ENCODE results near the gene ST3GAL5. TPM values are rescaled to one million over a fixed set of nuclear protein-coding genes. Genes with fewer than 3 reads are reported as not detected.
"Not testable (repeated sequence)": the region's sequence is repeated elsewhere in the genome, so short reads cannot be mapped to it uniquely, and the experiment has no call there.

ST3GAL5 gene
- total RNA-seq, 5 donors from 2014 or later (not counting 1 experiment from before 2014, with no cell fraction given), result 22.8 to 56.2 (median 31.9) TPM

DNA sequence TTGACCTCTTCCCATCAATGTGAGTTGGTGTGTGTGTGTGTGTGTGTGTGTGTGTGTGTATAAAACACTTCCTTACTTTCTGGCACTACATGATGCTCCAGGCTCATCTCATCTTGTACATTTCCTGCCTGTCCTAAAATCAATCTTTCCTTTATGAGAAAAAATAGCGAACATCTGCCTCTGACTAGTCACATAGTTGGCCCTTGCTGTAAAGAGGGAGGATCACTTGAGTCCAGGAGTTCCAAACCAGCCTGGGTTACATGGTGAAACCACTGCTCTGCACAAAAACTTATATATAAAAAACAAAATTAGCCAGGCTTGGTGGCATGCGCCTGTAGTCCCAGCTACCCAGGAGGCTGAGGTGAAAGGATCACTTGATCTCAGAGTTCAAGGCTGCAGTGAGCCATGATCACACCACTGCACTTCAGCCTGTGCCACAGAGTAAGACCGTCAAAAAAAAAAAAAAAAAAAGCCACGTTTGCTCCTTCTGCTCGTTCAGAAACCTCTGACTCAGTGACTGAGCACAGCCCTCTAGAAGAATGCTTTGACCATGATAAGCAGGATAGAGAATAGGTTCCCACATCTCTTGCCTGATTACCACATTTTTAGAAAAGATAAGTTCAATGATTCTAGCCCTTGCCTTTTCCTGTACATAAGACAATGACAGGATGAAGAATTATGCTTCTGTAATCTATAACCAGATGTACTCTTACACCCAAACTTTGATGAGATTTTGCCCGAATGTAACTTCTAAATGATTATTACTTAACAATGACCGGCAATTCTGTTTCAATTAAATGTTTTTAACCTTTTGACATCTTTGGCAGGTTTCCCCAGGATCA is 45.2 kb upstream of the ST3GAL5 start:
- CTCF ChIA-PET, result interaction anchor here in 1 of 2 donors (0.6 kb wide), 1 partner anchor 101 kb away, joined by 3 read pairs; no protein-coding TSS in a partner anchor
- no peak overlapping the region for H3K27ac Mint-ChIP-seq
- WGBS (ENCODE audit: insufficient coverage), result 71% methylated on average over 1 of the region's 7 CpGs

DNA sequence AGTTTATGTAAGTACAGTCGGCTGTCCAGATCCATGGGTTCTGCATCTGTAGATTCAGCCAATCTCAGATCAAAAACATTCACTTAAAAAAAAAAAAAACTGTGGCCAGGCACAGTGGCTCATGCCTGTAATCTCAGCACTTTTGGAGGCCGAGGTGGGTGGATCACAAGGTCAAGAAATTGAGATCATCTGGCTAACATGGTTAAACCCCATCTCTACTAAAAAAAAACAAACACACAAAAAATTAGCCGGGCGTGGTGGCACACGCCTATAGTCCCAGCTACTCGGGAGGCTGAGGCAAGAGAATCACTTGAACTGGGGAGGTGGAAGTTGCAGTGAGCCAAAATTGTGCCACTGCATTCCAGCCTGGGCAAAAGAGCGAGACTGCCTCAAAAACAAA is 42.4 kb upstream of the ST3GAL5 start:
- H3K36me3 ChIP-seq (ENCODE audit: control insufficient read depth in 2 of 2, extremely low read depth in 1 of 2, insufficient read depth in 1 of 2, low read length in 1 of 2); ATAC-seq (replicated peaks in 1 of 4); H3K4me1 ChIP-seq (ENCODE audit: control insufficient read depth in 1 of 2, extremely low read depth in 1 of 2, insufficient read depth in 2 of 2, low read length in 2 of 2); H3K9me3 Mint-ChIP-seq; DNase-seq; H3K4me3 ChIP-seq (ENCODE audit: control insufficient read depth in 1 of 2, extremely low read depth in 1 of 2, low read length in 1 of 2); H3K27me3 Mint-ChIP-seq; H3K4me3 Mint-ChIP-seq; H3K27me3 ChIP-seq (replicated peaks in 1 of 2; ENCODE audit: control insufficient read depth in 2 of 2, extremely low read depth in 1 of 2, insufficient read depth in 2 of 2, low read length in 1 of 2); CTCF ChIA-PET; H3K9me3 ChIP-seq; H3K36me3 Mint-ChIP-seq; H3K27ac Mint-ChIP-seq; H3K27ac ChIP-seq (ENCODE audit: low read length): not testable (repeated sequence)
- no CpG with 5 or more reads among the region's 7 CpGs for WGBS (ENCODE audit: insufficient coverage)
- peaks cover 29 to 31% (median 31%) of the 10 kb centered on the region in 3 donors for H3K4me1 Mint-ChIP-seq
- POLR2A ChIA-PET, result interaction anchor here in 1 of 2 donors (0.6 kb wide), 1 partner anchor 227 kb away, joined by 3 read pairs; no protein-coding TSS in a partner anchor

More for the DNA sequence above, 45.2 kb upstream of the ST3GAL5 start:
- Histone ChIP-seq H3K4me3 (ENCODE audit: control insufficient read depth in 1 of 2, extremely low read depth in 1 of 2, low read length in 1 of 2) (no peak overlapping the region), H3K9me3 (no peaks in the 10 kb centered on the region), H3K4me1 (ENCODE audit: control insufficient read depth in 1 of 2, extremely low read depth in 1 of 2, insufficient read depth in 2 of 2, low read length in 2 of 2) (peaks cover 7 to 8% of the 10 kb centered on the region in 2 experiments), H3K27me3 (replicated peaks in 1 of 2; ENCODE audit: control insufficient read depth in 2 of 2, extremely low read depth in 1 of 2, insufficient read depth in 2 of 2, low read length in 1 of 2) (no peaks in the 10 kb centered on the region), H3K36me3 (ENCODE audit: control insufficient read depth in 2 of 2, extremely low read depth in 1 of 2, insufficient read depth in 1 of 2, low read length in 1 of 2) (no peaks in the 10 kb centered on the region), H3K27ac (ENCODE audit: low read length) (no peak overlapping the region)
- Mint-ChIP-seq H3K9me3 (no peaks in the 10 kb centered on the region), H3K36me3 (no peaks in the 10 kb centered on the region), H3K4me3 (peak overlapping the region in 1 of 3 donors; percentile 15), H3K27me3 (no peaks in the 10 kb centered on the region), H3K4me1 (peaks cover 21 to 23% (median 22%) of the 10 kb centered on the region in 3 donors)
- ATAC-seq (replicated peaks in 1 of 4), result peak in 3 of 4 experiments; percentile 9 to 29 (median 12)
- no peak for DNase-seq
- POLR2A ChIA-PET, result no interaction called here

DNA sequence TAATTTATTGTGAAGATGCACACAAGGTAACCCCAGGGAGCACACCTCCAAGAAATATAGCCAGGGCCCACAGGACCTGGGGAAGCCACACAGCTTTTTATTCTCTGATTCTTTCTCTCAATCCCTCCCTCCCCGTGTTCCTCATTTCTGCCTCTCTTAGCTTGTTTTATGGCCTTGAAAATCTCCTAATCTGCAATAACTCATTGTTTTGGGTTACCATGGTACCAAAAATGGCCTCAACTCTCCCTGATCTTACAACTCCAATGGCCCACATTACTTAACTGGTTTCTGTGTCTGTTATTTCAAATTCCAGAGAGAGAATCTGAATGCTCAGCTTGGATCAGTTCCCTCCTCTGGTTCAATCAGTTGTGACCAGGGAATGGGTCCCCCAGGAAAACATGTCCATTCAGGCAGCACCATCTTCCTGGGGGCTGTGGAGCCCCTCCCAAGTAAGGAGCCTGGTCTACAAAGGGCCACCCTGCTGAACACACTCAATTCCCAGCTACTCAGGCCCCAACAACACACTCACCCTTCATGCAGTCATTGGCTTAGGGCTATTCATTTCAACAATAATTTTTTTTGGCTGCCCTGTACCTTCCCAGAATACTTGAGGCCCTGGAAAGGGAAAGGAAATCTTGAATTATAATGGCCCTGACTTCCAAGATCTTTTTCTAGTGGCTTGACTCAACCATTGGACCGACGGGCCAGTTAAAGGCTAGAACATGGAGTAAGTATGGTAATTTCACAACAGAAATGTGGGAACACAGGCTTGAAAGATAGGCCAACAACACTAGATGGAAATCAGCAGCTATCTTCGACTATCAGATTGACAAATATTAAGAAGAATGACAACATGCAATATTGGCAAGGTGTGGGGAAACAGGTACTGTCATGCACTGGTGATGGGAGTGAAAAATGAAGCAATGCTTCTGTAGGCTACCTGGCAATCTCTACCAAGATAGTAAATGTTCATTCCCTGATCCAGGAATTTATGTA is 41.6 kb upstream of the ST3GAL5 start:
- no peak for DNase-seq
- no peak overlapping the region for H3K27ac Mint-ChIP-seq
- H3K9me3 Mint-ChIP-seq, result no peaks in the 10 kb centered on the region
- H3K27ac ChIP-seq (ENCODE audit: low read length), result no peak overlapping the region
- H3K27me3 Mint-ChIP-seq, result peaks cover 0 to 3% of the 10 kb centered on the region in 2 donors
- 87% methylated on average over 2 of the region's 4 CpGs for WGBS (ENCODE audit: insufficient coverage)
- ChIA-PET POLR2A (no interaction called here), CTCF (no interaction called here)
- H3K36me3 Mint-ChIP-seq, result no peaks in the 10 kb centered on the region
- no peaks in the 10 kb centered on the region for H3K9me3 ChIP-seq
- no peak overlapping the region for H3K4me3 ChIP-seq (ENCODE audit: control insufficient read depth in 1 of 2, extremely low read depth in 1 of 2, low read length in 1 of 2)
- peaks cover 8 to 10% of the 10 kb centered on the region in 2 experiments for H3K4me1 ChIP-seq (ENCODE audit: control insufficient read depth in 1 of 2, extremely low read depth in 1 of 2, insufficient read depth in 2 of 2, low read length in 2 of 2)
- peaks cover 0 to 7% of the 10 kb centered on the region in 2 experiments for H3K27me3 ChIP-seq (replicated peaks in 1 of 2; ENCODE audit: control insufficient read depth in 2 of 2, extremely low read depth in 1 of 2, insufficient read depth in 2 of 2, low read length in 1 of 2)
- no peak overlapping the region for H3K4me3 Mint-ChIP-seq
- no peaks in the 10 kb centered on the region for H3K36me3 ChIP-seq (ENCODE audit: control insufficient read depth in 2 of 2, extremely low read depth in 1 of 2, insufficient read depth in 1 of 2, low read length in 1 of 2)
- peaks cover 29 to 31% (median 31%) of the 10 kb centered on the region in 3 donors for H3K4me1 Mint-ChIP-seq
- ATAC-seq (replicated peaks in 1 of 4), result no peak

DNA sequence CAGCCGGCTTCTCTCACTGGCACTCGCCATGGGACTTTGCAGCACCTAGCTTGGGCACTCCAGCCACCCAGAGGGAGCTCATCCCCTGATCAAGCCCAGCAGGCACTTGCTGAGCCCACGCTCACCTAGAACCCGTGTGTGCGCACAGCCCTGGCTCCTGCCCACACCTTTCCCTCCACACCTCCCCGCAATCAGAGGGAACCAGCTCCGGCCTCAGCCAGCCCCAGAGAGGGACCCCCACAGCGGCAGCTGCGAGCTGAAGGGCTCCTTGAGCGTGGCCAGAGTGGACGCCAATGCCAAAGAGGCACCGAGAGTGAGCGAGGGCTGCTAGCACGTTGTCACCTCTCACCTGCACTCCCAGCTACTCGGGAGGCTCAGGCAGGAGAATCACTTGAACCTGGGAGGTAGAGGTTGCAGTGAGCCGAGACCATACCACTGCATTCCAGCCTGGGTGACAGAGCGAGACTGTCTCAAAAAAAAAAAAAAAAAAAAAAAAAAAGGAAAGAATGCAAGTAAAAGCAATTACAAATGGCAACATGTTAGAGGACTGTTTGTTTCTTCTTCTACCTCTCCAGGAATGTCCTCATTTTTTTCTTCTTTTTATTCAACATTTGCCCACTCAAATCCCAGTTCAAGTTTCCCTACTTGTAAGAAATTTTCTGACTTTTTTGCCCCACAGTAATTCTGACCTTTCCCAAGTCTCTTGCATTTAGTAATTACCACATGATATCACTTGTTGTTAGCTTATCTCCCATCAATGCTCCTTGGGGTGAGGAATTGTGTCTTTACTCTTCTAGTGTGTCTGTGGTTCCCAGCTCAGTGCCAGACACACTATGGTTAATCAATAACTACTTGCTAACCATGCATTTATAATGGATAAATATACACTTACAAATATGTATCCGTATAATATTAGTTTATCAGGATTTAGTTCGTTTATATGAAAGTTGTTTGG is 40.6 kb upstream of the ST3GAL5 start:
- ATAC-seq (replicated peaks in 1 of 4), result no peak
- ChIA-PET CTCF (interaction anchor here in 1 of 2 donors (0.6 to 1.3 kb wide), 2 partner anchors 40 to 151 kb away, joined by 3 to 4 read pairs; no protein-coding TSS in a partner anchor), POLR2A (no interaction called here)

DNA sequence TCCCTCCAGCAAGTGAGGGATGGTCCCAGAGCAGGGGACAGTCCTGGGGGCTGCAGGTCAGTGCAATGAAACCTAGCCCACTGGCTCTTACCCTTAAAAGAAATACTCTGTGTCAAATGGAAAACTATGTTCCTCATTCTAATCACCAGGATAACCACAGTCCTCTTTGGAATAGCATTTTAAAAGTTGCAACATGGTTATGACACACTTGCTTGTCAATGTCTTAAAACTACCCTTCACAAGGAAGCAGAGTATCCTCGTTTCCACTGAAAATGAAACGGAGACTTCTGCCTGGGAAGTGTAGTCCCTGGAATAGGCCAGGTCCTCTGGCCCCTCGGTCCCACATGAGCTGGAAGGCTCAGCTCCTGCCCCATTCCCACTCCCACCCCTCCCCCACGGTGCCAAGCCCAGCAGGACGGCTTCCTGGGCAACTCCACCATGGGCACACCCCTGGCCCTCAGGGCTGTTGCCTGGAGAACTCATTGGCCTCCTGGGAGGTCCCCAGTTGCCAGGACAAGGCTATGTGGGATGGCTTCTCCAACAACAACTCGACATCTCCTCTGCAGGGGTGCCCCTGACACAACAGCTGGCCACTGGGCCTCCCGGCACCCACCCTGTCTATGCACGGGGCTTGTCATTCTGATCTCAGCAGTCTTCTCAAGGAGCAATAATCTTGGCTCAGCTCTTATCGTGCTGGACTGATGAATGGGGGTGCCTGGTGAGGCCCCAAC is 38.3 kb upstream of the ST3GAL5 start:
- no peak for ATAC-seq (replicated peaks in 1 of 4)
- no peak for DNase-seq
- Mint-ChIP-seq H3K27ac (no peak overlapping the region), H3K4me3 (no peak overlapping the region), H3K9me3 (no peaks in the 10 kb centered on the region), H3K27me3 (peaks cover 0 to 3% of the 10 kb centered on the region in 2 donors), H3K4me1 (peaks cover 20 to 21% (median 21%) of the 10 kb centered on the region in 3 donors), H3K36me3 (no peaks in the 10 kb centered on the region)
- Histone ChIP-seq H3K9me3 (no peaks in the 10 kb centered on the region), H3K4me1 (ENCODE audit: control insufficient read depth in 1 of 2, extremely low read depth in 1 of 2, insufficient read depth in 2 of 2, low read length in 2 of 2) (peaks cover 0 to 3% of the 10 kb centered on the region in 2 experiments), H3K4me3 (ENCODE audit: control insufficient read depth in 1 of 2, extremely low read depth in 1 of 2, low read length in 1 of 2) (no peak overlapping the region), H3K36me3 (ENCODE audit: control insufficient read depth in 2 of 2, extremely low read depth in 1 of 2, insufficient read depth in 1 of 2, low read length in 1 of 2) (no peaks in the 10 kb centered on the region), H3K27ac (ENCODE audit: low read length) (no peak overlapping the region), H3K27me3 (replicated peaks in 1 of 2; ENCODE audit: control insufficient read depth in 2 of 2, extremely low read depth in 1 of 2, insufficient read depth in 2 of 2, low read length in 1 of 2) (peaks cover 0 to 7% of the 10 kb centered on the region in 2 experiments)
- WGBS (ENCODE audit: insufficient coverage), result 88% methylated on average over 5 of the region's 9 CpGs
- ChIA-PET CTCF (no interaction called here), POLR2A (no interaction called here)

More for the DNA sequence above, 40.6 kb upstream of the ST3GAL5 start:
- WGBS (ENCODE audit: insufficient coverage), result 94% methylated on average over 11 of the region's 19 CpGs
- Mint-ChIP-seq H3K9me3 (no peaks in the 10 kb centered on the region), H3K36me3 (no peaks in the 10 kb centered on the region), H3K4me3 (no peak overlapping the region), H3K27me3 (peaks cover 0 to 3% of the 10 kb centered on the region in 2 donors), H3K27ac (no peak overlapping the region), H3K4me1 (peaks cover 36 to 38% (median 37%) of the 10 kb centered on the region in 3 donors)
- DNase-seq, result no peak
- Histone ChIP-seq H3K4me3 (ENCODE audit: control insufficient read depth in 1 of 2, extremely low read depth in 1 of 2, low read length in 1 of 2) (no peak overlapping the region), H3K4me1 (ENCODE audit: control insufficient read depth in 1 of 2, extremely low read depth in 1 of 2, insufficient read depth in 2 of 2, low read length in 2 of 2) (peaks cover 8 to 10% of the 10 kb centered on the region in 2 experiments), H3K27me3 (replicated peaks in 1 of 2; ENCODE audit: control insufficient read depth in 2 of 2, extremely low read depth in 1 of 2, insufficient read depth in 2 of 2, low read length in 1 of 2) (peaks cover 0 to 7% of the 10 kb centered on the region in 2 experiments), H3K27ac (ENCODE audit: low read length) (no peak overlapping the region), H3K9me3 (no peaks in the 10 kb centered on the region), H3K36me3 (ENCODE audit: control insufficient read depth in 2 of 2, extremely low read depth in 1 of 2, insufficient read depth in 1 of 2, low read length in 1 of 2) (no peaks in the 10 kb centered on the region)

Measured in T-cell (primary cell).